CD4-positive, alpha-beta memory T cell (primary cell): ENCODE measurements around the gene DOCK3. TPM values are rescaled to one million over a fixed set of nuclear protein-coding genes. Genes with fewer than 3 reads are reported as not detected.

Experiments
- CTCF ChIA-PET: fragments of 350-600 bp; sonication (Branson Sonifier 250); formaldehyde crosslinking; loops from one replicate; lab custom pipeline; 2021; ENCODE audit warnings: inconsistent platforms; ENCODE audit not compliant: partially characterized antibody; lab: Charles Lee
- POLR2A ChIA-PET: fragments of 350-600 bp; sonication (Branson Sonifier 250); formaldehyde crosslinking; loops from one replicate; lab custom pipeline; 2021; ENCODE audit not compliant: partially characterized antibody; lab: Charles Lee
- DNase-seq, 5 donors: peaks; one replicate each; pipeline versions ENCODE4 v3.0.0 to v3.0.0-alpha.2; 2020 to 2022; ENCODE audit warnings: mixed read lengths in 1 of 5
- H3K27ac ChIP-seq: one replicate; pipeline ENCODE4 v1.7.0; 2013; ENCODE audit warnings: low read depth, low read length
- H3K27me3 ChIP-seq: 2 replicates; pipeline ENCODE4 v1.7.0; 2013; ENCODE audit warnings: mild to moderate bottlenecking, low read length, moderate library complexity; ENCODE audit not compliant: insufficient read depth
- H3K36me3 ChIP-seq: 2 replicates; pipeline ENCODE4 v1.7.0; 2013; ENCODE audit warnings: mild to moderate bottlenecking, low read length, moderate library complexity; ENCODE audit not compliant: insufficient read depth
- H3K4me1 ChIP-seq: 2 replicates; pipeline ENCODE4 v1.7.0; 2013; ENCODE audit warnings: mild to moderate bottlenecking, low read length, moderate library complexity; ENCODE audit not compliant: insufficient read depth
- H3K4me3 ChIP-seq, 2 donors: one replicate each; pipeline ENCODE4 v1.7.0; 2013; ENCODE audit warnings: low read length in 2 of 2, mild to moderate bottlenecking in 1 of 2
- H3K9me3 ChIP-seq, 2 donors: one replicate each; pipeline ENCODE4 v1.7.0; 2013; ENCODE audit warnings: low read length in 2 of 2, control low read depth in 1 of 2; ENCODE audit not compliant: control insufficient read depth in 1 of 2
- H3K27ac Mint-ChIP-seq, 7 donors: one replicate each; pipeline ENCODE4 v1.8.0; 2020 to 2021; ENCODE audit warnings: mixed read lengths in 7 of 7, mild to moderate bottlenecking in 6 of 7, inconsistent platforms in 3 of 7, moderate library complexity in 3 of 7
- H3K27me3 Mint-ChIP-seq, 2 donors: one replicate each; pipeline ENCODE4 v1.8.0; 2020 to 2021; ENCODE audit warnings: mixed read lengths in 2 of 2
- H3K36me3 Mint-ChIP-seq, 2 donors: one replicate each; pipeline ENCODE4 v1.8.0; 2020 to 2021; ENCODE audit warnings: mixed read lengths in 2 of 2, inconsistent platforms in 1 of 2, mild to moderate bottlenecking in 1 of 2
- H3K4me1 Mint-ChIP-seq, 4 donors: one replicate each; pipeline ENCODE4 v1.8.0; 2020 to 2021; ENCODE audit warnings: mixed read lengths in 4 of 4, mild to moderate bottlenecking in 1 of 4
- H3K4me3 Mint-ChIP-seq, 8 donors: one replicate each; pipeline ENCODE4 v1.8.0; 2020 to 2021; ENCODE audit warnings: mixed read lengths in 8 of 8, mild to moderate bottlenecking in 7 of 8, moderate library complexity in 6 of 8, inconsistent platforms in 3 of 8
- H3K9me3 Mint-ChIP-seq, 8 donors: one replicate each; pipeline ENCODE4 v1.8.0; 2020 to 2021; ENCODE audit warnings: mixed read lengths in 8 of 8, mild to moderate bottlenecking in 5 of 8, inconsistent platforms in 3 of 8, moderate library complexity in 1 of 8
- intact Hi-C: fragments of 100-400 bp; cut with micrococcal nuclease; formaldehyde crosslinking; loops from one replicate; pipeline ENCODE4 v1.15.1; 2023
- polyA plus RNA-seq, 2 donors: library from polyadenylated mRNA; unstranded; fragments of 300-500 nt; fragmentation: Illumina TruSeq; gene quantifications; one replicate each; pipeline ENCODE4 v1.2.3, GENCODE V29; 2021
- total RNA-seq, 2 experiments: library from RNA; stranded (reverse); gene quantifications; one replicate each; pipeline ENCODE4 v1.2.3, GENCODE V29; 2021

The DOCK3 gene
- 1 to 10 TPM; 2.5 to 2.6 TPM for total RNA-seq
- polyA plus RNA-seq: under 1 TPM; 0.04 to 0.18 TPM

DNA sequence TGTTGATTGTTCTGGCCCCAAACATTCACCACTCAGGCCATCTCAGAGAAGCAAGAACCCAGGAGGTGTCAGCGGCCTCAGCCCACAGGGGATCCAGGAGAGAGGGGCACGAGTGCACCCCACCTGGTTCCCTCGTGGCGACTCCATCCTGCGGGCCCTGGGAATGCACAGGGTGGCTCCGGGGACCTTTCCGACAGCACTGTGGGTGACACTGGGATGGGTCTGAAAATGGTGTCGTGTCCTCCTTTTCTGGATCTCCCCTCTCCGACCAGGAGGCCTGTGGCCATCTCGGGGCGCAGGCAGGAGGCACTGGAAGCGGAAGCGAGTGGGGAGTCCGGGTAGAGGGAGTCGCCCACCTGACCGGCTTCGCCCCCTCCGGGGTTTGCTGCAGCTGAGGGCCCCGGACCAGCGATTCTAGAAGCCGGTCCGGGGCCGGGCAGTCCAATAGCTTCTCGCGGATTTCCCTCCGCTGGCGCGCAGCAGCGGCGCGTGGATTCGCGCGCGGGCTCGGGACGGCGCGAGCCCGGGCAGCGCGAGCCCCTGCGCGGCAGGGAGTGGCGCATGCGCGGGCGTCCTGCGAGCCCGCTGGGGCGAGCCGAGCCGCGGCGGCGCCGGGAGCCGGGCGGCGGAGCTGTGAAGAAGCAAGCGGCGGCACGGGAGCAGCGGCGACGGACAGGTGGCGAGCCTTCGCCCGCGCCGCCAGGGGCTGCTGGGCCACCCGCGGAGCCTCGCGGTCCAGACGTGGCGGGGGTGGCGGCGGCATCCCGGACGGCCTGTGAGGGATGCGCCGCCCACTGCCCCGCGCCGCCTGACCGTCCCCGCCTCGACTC is at the start of gene DOCK3:
Gene DOCK3, plus strand, starts transcription at position 579 of the 830 bp plus-strand sequence. CDS start 337 bp downstream, outside the sequence.
- peak; percentile 49 to 72 (median 70) for DNase-seq
- Histone ChIP-seq H3K4me1 (peaks cover 9% of the 10 kb centered on the region), H3K27me3 (peaks cover 4% of the 10 kb centered on the region), H3K9me3 (no peaks in the 10 kb centered on the region), H3K4me3 (peak within 1 kb of the TSS in 1 of 2 donors; percentile 44), H3K27ac (no peak within 1 kb of the TSS), H3K36me3 (no peaks in the 10 kb centered on the region)
- intact Hi-C loops: loop anchor here (1.0 kb wide), 2 partner anchors 58 to 698 kb away; no protein-coding TSS in a partner anchor
- Mint-ChIP-seq H3K36me3 (no peaks in the 10 kb centered on the region), H3K27me3 (peaks cover 7 to 8% of the 10 kb centered on the region in 2 donors), H3K4me3 (peak within 1 kb of the TSS; percentile 55 to 89 (median 82)), H3K9me3 (no peaks in the 10 kb centered on the region), H3K27ac (peak within 1 kb of the TSS in 6 of 7 donors; percentile 4 to 76 (median 32)), H3K4me1 (peaks cover 2 to 9% (median 6%) of the 10 kb centered on the region in 4 donors)
- CTCF ChIA-PET: interaction anchor here (2.2 to 2.6 kb wide), 2 partner anchors 22 to 58 kb away, joined by 7 read pairs; partner anchors contain the start of gene MAPKAPK3
- POLR2A ChIA-PET: interaction anchor here (0.6 to 1.5 kb wide), 4 partner anchors 12 to 104 kb away, joined by 3 read pairs; partner anchors contain the start of gene MAPKAPK3

- Histone ChIP-seq H3K27ac (peak overlapping the region; percentile 4), H3K4me3 (no peak overlapping the region), H3K4me1 (peaks cover 99% of the 10 kb centered on the region), H3K36me3 (peaks cover 5% of the 10 kb centered on the region), H3K9me3 (no peaks in the 10 kb centered on the region), H3K27me3 (no peaks in the 10 kb centered on the region)
- peak overlapping the region; percentile 36 to 91 (median 90) for H3K27ac Mint-ChIP-seq
- intact Hi-C loops: no loop called here
- peak overlapping the region in 6 of 8 donors; percentile 22 to 80 (median 52) for H3K4me3 Mint-ChIP-seq
- ChIA-PET CTCF (interaction anchor here (1.3 to 18.9 kb wide), 3 partner anchors 11 to 27 kb away, joined by 5 to 375 read pairs (median 25); partner anchors contain the start of gene MAPKAPK3), POLR2A (interaction anchor here (0.8 to 3.3 kb wide), 4 partner anchors 12 to 28 kb away, joined by 3 to 11 read pairs (median 6); no protein-coding TSS in a partner anchor)
- peaks cover 64 to 97% (median 82%) of the 10 kb centered on the region in 4 donors for H3K4me1 Mint-ChIP-seq
- peaks cover 0 to 39% of the 10 kb centered on the region in 2 donors for H3K36me3 Mint-ChIP-seq
- H3K9me3 Mint-ChIP-seq: no peaks in the 10 kb centered on the region
- no peaks in the 10 kb centered on the region for H3K27me3 Mint-ChIP-seq
- no peak for DNase-seq
These were observed 49.2 kb upstream of the DOCK3 start for GRCh38 chr3:50625231-50626182.

DNA sequence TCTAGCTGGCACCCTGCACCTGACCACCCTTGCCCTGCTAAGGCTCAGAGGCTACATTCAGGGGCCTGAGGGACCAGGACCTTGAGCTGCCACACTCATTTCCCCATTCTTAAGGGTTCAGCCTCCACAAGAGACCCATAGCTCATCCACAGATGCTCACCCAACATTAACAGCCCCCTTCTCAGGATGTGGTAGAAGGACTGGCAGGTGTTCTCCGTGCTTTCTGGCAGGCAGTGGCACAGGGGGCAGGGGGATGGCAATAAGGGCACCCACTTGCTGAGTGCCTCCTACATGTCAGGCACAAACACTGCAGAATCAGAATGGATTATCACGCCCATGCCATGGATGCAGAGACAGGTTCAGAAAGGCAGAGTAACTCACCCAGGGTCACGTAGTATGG is 48.3 kb upstream of the DOCK3 start:
- CTCF ChIA-PET: interaction anchor here (1.3 to 18.9 kb wide), 4 partner anchors 10 to 346 kb away, joined by 3 to 375 read pairs (median 15); partner anchors contain the start of gene MAPKAPK3
- DNase-seq: no peak
- Mint-ChIP-seq H3K27ac (peak overlapping the region in 4 of 7 donors; percentile 37 to 90 (median 71)), H3K4me3 (peak overlapping the region in 2 of 8 donors; percentile 19 to 33), H3K9me3 (no peaks in the 10 kb centered on the region), H3K4me1 (peaks cover 69 to 99% (median 84%) of the 10 kb centered on the region in 4 donors), H3K36me3 (peaks cover 0 to 39% of the 10 kb centered on the region in 2 donors), H3K27me3 (no peaks in the 10 kb centered on the region)
- Histone ChIP-seq H3K4me1 (peaks cover 100% of the 10 kb centered on the region), H3K9me3 (no peaks in the 10 kb centered on the region), H3K36me3 (peaks cover 5% of the 10 kb centered on the region), H3K4me3 (no peak overlapping the region), H3K27me3 (no peaks in the 10 kb centered on the region), H3K27ac (no peak overlapping the region)
- POLR2A ChIA-PET: interaction anchor here (0.6 to 0.8 kb wide), 4 partner anchors 10 to 57 kb away, joined by 3 to 5 read pairs (median 3); partner anchors contain the start of genes HEMK1 and MAPKAPK3
- intact Hi-C loops: no loop called here

DNA sequence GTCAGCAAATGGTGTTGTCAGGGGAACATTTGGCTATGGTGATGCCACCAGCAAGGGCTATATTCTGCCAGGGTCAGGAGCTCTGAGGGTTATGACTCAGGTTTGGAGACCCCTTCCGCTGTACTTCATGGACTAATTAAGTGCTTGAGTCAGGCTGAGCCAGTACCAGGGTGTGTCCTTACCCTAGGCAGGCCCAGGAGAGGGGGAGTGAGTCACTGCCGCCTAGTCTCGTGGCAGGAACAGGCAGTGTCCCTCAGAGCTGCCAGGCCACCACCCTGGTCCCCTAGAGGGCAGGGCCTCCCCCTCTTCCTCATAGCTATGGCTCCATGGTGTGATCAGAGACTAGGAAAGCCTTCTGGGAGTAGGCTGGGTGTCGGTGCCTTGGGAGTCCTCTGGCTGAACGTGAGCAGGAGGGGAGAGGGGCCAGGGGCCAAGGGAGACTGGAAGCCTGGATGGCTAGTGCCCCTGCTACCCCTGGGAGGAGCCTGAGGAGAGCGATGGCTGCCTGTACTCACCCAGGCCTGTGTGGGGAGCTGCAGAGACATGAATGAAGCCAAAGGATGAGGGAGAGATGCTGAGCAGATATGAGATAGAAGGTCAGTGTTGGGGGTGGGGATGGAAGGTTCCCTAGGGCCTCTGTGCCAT is 47.2 kb upstream of the DOCK3 start:
- DNase-seq: no peak
- Histone ChIP-seq H3K27me3 (no peaks in the 10 kb centered on the region), H3K27ac (no peak overlapping the region), H3K4me3 (no peak overlapping the region), H3K9me3 (no peaks in the 10 kb centered on the region), H3K4me1 (peaks cover 100% of the 10 kb centered on the region), H3K36me3 (peaks cover 5% of the 10 kb centered on the region)
- ChIA-PET POLR2A (interaction anchor here (1.0 to 2.2 kb wide), 2 partner anchors 11 to 58 kb away, joined by 5 to 15 read pairs; partner anchors contain the start of genes HEMK1 and MAPKAPK3), CTCF (interaction anchor here (1.3 to 18.9 kb wide), 4 partner anchors 10 to 344 kb away, joined by 3 to 375 read pairs (median 8); no protein-coding TSS in a partner anchor)
- no peaks in the 10 kb centered on the region for H3K27me3 Mint-ChIP-seq
- intact Hi-C loops: no loop called here
- H3K9me3 Mint-ChIP-seq: no peaks in the 10 kb centered on the region
- H3K4me1 Mint-ChIP-seq: peaks cover 74 to 100% (median 88%) of the 10 kb centered on the region in 4 donors
- peaks cover 0 to 40% of the 10 kb centered on the region in 2 donors for H3K36me3 Mint-ChIP-seq
- H3K4me3 Mint-ChIP-seq: peak overlapping the region in 3 of 8 donors; percentile 25 to 44 (median 29)
- H3K27ac Mint-ChIP-seq: peak overlapping the region in 6 of 7 donors; percentile 8 to 88 (median 72)

- H3K27me3 Mint-ChIP-seq: no peaks in the 10 kb centered on the region
- no peaks in the 10 kb centered on the region for H3K9me3 ChIP-seq
- ChIA-PET CTCF (interaction anchor here (1.0 to 18.9 kb wide), 4 partner anchors 9 to 24 kb away, joined by 3 to 375 read pairs (median 8); no protein-coding TSS in a partner anchor), POLR2A (interaction anchor here (1.0 to 2.2 kb wide), 3 partner anchors 9 to 59 kb away, joined by 3 to 15 read pairs (median 5); partner anchors contain the start of genes HEMK1 and MAPKAPK3)
- H3K27me3 ChIP-seq: no peaks in the 10 kb centered on the region
- H3K27ac ChIP-seq: no peak overlapping the region
- no peaks in the 10 kb centered on the region for H3K9me3 Mint-ChIP-seq
- intact Hi-C loops: no loop called here
- peak overlapping the region in 2 of 8 donors; percentile 13 to 15 for H3K4me3 Mint-ChIP-seq
- H3K4me3 ChIP-seq: no peak overlapping the region
- peaks cover 5% of the 10 kb centered on the region for H3K36me3 ChIP-seq
- peaks cover 100% of the 10 kb centered on the region for H3K4me1 ChIP-seq
- peaks cover 0 to 36% of the 10 kb centered on the region in 2 donors for H3K36me3 Mint-ChIP-seq
- DNase-seq: no peak
- peaks cover 74 to 100% (median 89%) of the 10 kb centered on the region in 4 donors for H3K4me1 Mint-ChIP-seq
- H3K27ac Mint-ChIP-seq: peak overlapping the region in 6 of 7 donors; percentile 24 to 84 (median 40)
These were observed 46.1 kb upstream of the DOCK3 start for GRCh38 chr3:50628601-50629000.
